Kidney glomerular epithelial cell (primary cell): ENCODE results near the gene TRPM6.

Source experiments
- DNase-seq: peaks from one replicate; lab custom pipeline; 2025; lab: John Stamatoyannopoulos, UW

TRPM6 gene

GRCh38 chr9:74773886-74774479 is 113.7 kb downstream of the TRPM6 start:
- DNase-seq, result peak; percentile 58

- no peak for DNase-seq
Observed at GRCh38 chr9:74772121-74772520, 115.6 kb downstream of the TRPM6 start.

GRCh38 chr9:74771672-74772071 is 116.0 kb downstream of the TRPM6 start:
- DNase-seq, result no peak

DNA sequence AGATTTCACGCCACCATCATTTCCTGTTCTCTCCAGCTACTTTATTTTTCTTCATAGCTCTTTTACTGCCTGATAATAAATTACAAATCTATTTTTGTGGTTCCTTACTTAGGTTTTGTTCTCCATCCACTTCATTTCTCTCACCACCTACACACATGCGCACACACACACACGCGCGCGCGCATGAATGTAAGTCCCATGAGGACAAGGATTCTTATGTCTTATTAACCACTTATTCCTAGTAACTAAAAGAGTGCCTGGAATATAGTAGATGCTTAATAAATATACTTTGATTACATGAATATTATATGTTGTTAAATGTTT is 116.5 kb downstream of the TRPM6 start:
- no peak for DNase-seq

DNA sequence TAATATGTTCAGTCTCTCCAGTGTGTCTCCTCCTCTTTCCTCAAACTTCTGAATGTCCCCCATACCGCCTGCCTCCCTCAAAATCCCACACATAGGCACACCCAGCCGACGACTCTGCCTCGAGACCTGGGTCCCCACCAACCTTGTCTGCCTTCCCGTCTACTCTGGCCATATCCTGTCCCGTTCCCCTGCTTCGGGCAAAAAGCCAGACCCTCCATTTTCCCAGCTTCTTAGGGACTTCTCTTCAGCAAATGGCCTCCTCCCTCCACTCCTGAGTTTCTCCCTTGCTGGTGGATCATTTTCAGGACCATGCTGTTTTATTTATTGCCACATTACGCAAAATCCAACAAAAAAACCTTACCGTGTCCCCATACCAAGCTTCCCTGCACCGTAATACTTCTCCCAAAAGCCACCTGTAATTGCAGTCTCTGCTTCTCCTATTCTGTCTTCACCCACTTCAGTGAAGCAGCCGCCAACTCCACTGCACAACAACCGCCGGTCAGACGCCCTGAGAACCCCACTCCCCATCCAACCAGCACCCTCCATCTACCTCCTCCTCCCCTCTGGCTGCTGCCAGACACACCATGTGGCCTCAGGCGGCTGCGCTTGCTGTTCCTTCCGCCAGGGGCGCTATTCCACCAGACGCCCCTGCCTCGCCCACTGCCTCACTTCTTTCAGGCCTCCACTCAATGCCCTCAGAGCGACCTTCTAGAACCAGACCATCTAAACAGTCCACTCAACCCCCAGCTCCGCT is 117.0 kb downstream of the TRPM6 start:
- DNase-seq, result no peak

GRCh38 chr9:74765481-74765971 is 122.2 kb downstream of the TRPM6 start:
- DNase-seq, result no peak

DNA sequence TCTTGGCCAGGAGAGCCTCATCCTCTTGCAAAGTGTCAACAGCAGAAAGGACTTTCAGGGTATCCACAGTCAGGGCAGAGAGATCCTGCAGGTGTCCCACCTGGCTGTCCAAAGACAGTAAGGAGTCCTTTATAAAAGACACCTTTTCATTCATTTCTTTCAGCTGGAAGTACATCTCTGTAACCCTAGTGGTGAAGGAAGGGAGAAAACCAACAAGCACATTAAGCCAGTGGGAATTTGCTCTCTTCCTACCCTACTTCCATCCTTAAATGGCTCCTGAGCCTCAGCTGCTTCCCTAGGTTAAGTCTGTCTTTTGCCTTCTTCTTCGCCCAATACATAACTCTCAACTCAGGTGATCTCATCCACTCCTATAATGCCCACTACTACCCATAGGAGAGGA is 124.8 kb downstream of the TRPM6 start:
- no peak for DNase-seq

- DNase-seq, result peak; percentile 96
Observed at GRCh38 chr9:74760031-74760700, 127.6 kb downstream of the TRPM6 start.

- DNase-seq, result no peak
Observed at GRCh38 chr9:74755999-74756398, 131.7 kb downstream of the TRPM6 start.

DNA sequence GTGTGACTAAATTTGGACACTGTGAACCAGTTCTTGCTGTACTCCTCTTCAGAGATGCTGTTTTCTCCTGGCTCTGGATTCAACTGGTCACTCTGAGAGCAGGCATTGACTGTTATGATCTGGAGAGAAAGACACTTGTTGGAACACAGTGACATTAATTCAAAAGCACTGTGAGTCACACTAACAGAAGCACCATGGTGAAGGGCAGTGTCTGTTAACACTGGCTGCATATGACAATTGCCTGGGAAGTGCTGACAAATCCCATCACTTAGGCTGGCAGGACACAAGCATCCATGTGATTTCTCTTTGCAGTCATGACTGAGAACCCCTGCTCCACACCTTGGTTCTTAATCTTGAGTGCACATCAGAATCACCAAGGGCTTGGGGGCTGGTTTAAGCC is 132.4 kb downstream of the TRPM6 start:
- DNase-seq, result no peak

DNA sequence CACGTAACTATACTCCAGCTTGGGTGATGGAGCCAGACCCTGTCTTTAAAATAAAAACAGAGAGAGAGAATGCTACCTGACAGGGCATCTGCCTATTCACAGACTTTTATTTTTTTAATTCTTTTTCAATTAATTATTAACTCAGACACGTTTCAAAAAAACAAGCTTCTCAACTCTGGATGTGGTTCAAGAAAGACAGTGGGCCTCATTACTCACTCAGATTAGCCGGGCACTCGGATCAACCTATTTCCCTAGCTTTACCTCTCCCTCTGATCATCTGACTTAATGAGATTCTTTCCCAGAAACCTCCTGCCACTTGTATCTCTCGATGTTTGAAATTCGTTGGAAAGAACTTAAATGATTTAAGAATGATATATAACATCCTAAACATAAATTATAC is 134.1 kb downstream of the TRPM6 start:
- DNase-seq, result peak; percentile 62

GRCh38 chr9:74748966-74749365 is 138.8 kb downstream of the TRPM6 start:
- no peak for DNase-seq

DNA sequence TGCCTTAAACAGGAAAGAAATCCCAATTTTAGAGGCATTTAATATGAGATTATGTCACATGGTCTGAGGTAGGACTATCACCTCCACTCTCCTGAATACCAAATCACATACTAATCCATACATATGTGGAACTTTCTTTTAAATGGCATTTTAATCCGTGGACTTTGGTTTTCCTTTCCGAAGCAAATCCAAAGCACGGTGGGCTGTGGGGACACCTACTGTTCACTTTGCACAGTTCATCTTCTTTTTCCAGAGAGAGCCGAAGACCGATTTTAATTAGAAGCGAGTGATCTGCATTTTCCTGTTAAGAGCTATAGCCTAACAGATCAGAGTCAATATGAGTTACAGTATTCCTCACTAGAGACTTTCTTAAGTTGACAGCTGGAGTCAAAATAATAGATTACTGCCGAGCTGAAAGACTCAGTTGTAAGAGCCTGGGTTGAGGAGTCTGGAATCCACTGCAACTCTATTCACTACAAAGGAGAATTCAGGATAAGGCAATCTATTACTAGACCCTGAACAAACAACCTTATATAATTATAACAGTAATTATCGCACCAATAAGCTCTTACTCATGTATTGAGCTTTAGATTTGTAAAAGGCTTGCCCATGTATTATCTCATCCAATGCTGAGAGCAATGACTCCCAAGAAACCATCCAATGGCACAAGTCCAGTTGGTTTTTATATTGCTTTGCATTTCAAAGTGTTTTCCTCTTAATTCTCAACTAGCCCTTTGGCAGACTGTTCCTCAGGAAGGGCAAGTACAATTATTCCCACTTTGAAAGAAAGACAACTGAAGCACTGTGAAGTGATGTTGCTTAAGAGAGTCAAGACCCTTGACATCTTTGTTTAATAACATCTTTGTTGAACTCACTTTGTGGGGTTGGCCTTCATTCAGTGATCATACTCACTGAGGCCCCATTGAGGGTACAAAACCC is 144.7 kb downstream of the TRPM6 start:
- peak; percentile 52 for DNase-seq

GRCh38 chr9:74742191-74742790 is 145.4 kb downstream of the TRPM6 start:
- no peak for DNase-seq

- DNase-seq, result no peak
Observed at GRCh38 chr9:74736646-74737045, 151.1 kb downstream of the TRPM6 start.

DNA sequence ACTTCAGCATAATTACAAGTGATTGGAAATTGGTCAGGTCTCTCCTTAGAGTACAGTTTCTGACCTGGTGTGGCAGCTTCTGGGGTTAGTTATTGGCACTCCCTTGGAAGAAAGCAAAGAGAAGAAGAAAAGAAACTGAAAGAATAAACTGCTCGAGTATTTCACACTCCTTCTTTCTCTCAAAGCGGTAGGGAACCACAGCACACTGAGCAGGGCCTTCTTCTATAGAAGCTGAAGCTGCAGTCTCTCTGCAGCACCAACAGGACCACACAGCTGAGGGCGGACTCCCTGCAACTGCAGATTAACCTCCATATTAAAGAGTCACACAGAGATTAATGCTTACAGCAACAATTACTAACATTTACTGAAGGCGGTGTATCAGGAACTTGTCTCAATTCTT is 152.0 kb downstream of the TRPM6 start:
- DNase-seq, result no peak

DNA sequence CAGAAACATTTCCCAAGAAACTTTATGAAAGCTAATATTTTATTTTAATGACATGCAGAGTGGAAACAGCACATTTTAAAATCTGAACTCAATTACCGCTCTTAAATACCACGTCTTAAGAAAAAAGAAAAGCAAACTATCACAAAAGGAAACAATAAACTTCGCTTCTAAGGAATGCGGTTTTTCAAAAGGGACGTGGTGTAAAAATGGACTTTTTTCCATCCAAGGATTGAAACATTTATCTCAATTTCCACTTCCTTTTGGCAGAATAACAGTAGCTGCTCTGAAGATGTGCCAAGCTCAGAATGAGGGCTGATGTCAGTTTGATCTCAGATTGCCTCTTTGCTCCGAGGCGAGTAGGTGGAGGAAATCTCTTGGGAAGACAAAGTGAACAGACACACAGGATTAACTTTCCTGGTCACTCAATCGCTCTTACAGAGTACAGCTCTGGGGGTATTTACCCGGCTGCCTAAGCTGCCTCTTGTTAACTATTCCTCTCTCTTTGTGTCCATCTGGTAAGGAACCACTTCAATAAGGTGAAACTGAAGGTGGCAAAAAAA is 158.5 kb downstream of the TRPM6 start:
- DNase-seq, result no peak

- no peak for DNase-seq
Observed at GRCh38 chr9:74728176-74728575, 159.5 kb downstream of the TRPM6 start.

DNA sequence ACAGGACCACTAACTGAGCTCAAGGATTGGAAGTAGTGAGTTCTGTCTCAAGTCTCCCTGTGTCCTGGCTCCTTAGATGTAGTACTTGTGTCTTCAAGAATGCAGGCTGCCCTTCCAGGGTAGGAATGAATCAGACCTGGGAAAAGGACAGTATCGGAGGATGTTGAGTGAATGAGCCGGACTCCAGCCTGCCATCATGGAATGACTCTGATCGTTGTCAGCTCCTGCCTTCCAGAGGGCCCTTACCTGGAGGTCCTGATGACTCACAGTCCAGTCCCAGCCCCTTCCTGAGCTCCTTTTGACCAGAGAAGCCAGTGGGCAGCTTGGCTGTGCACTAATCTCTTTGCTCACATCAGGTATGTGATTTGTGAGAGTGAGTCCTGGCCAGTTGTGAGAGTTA is 161.1 kb downstream of the TRPM6 start:
- DNase-seq, result no peak

- DNase-seq, result no peak
Observed at GRCh38 chr9:74724317-74724716, 163.4 kb downstream of the TRPM6 start.
